DMS153 treated with DMSO at 0.1 percent for 48 hours (cell line): ENCODE measurements around the gene TBC1D9B.
"Not testable (repeated sequence)": the region's sequence is repeated elsewhere in the genome, so short reads cannot be mapped to it uniquely, and the experiment has no call there.

Experiments used
- DNase-seq: peaks from one replicate; lab custom pipeline; 2025; ENCODE audit not compliant: unreplicated experiment; lab: John Stamatoyannopoulos, UW

Gene TBC1D9B

DNA sequence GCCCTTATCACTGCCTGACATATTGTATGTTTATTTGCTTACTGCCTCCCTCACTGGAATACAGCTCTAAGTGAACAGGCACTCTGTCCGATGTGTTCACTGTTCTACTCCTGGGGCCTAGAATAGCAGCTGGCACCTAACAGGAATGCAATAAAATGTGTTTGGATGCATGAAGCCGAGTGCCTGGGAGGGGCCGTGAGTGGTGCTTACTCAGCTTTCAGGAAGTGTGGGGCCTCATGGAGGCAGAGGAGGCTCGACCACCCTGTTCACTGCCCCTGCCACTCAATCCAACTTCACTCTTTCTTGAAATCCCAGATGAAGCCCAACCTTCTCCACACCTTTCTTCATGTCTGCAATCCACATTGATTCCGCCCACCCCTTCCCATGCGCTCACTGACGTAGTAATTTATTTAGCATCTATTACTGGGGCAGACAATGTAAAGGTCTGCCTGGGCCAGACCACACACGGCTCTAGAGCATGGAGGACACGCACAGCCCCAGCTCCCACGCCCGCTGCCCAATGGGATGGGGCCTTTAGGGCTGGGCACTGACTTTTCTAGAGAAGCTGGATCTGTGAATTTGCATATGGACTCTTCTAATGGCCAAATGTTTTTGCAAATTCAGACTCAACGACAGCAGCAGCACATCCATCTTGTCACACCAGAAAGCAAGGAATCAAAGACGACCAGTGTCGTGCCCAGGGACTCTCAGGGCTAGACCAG lies 21.3 kb downstream of the TBC1D9B start:
- no peak for DNase-seq

DNA sequence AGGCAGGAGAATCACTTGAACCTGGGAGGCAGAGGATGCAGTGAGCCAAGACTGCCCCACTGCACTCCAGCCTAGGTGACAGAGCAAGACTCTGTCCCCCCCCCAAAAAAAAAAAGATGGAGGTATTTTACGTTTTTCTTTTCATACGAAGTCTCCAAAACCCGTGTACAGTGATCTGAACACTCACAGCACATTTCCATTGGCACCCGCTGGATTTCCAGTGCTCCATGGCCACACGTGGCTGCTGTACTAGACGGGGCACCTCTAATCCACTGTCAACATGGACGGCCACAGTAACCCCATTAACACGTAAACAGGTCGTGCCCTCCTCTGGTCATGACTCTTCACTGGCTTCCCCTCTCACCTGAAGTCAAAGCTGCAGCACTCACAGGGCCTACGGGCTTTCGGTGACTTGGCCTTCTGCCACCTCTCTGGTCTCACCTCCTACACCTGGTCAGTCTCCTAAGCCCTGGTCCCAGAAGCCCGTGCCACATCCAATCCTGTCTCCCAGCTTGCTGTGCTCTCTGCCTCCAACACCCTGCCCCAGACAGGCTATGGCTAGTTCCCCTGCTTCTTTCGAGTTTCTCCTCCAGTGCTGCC lies 22.1 kb downstream of the TBC1D9B start:
- DNase-seq = no peak

- DNase-seq = no peak
Observed at GRCh38 chr5:179883163-179883562, 24.5 kb downstream of the TBC1D9B start.

DNA sequence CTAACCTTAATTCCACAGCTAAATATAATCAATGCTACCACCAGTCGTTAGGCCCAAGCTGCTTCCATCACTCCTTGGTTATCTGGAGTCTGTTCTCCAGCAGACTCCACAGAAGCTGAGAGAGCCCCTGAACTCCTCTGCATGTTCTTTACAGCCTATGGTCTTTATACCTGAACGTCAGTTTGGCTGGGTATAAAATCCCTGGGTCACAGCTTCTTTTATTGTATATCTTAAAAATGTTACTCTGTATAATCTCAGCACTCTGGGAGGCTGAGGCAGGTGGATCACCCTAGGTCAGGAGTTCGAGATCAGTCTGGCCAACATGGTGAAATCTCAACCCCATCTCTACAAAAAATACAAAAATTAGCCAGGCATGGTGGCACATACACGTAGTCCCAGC lies 25.4 kb downstream of the TBC1D9B start:
- DNase-seq = no peak

GRCh38 chr5:179880848-179881590 lies 26.7 kb downstream of the TBC1D9B start:
- DNase-seq = no peak

DNA sequence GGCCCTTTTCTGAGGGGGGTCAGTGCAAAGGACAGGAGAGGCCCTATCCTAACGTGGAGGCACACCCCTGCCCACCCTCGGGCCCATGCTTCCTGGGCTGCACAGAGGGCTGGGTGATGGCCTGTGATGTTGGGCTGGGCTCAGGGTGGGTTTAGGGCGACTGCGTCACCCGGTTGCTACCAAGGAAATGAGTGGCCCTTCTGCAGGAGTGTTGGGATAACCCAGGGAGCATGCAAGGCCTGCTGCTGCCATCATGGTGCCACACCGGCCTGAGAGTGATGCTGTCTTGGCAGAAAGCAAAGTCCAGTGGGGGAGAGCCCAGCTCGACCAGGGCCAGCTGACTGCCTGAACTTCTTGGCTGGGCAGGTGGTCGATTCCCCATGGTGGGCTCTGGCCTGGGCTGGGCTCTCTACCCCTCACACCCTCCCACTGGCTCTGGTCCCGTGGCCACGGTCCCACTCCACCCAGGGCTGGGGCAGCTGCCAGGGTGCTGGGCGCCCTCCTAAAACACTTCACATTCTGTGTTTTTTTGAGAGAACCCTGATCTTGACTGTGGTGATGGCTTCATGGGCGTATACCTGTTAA lies 27.5 kb downstream of the TBC1D9B start:
- DNase-seq = no peak

GRCh38 chr5:179879690-179880010 lies 28.0 kb downstream of the TBC1D9B start:
- no peak for DNase-seq

DNA sequence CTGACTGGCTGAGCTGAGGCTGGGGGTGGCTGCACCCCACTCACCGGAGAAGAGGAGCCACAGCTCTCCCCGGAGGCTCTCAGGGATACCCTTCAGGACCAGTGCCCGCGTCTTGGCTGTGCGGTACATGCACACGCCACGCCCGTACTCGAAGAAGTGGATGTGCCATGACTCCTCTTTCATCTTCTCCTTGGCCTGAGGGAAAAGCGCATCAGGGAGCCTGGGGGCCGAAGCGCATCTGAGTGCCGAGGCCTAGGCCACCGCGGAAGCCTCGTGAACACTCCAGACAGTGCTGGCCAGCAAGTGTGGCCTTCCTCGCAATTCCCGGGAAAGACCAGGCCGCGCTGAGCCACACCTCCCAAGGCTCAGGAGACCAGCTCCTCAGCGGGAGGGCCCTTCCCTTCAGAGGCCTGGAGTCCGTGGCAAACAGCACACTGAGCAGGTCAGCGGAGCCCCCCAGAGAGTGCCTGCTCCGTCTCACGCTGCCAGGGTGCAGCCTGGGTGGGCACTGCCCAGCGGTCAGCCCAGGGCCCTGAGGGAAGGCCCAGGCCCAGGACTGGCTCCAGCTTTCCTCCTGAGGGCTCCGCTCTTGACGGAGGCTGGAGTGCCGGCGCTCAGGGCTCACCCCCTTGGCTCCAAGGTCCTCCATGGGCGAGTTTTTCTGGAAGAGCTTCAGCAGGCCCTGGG lies 28.6 kb downstream of the TBC1D9B start:
- no peak for DNase-seq

DNA sequence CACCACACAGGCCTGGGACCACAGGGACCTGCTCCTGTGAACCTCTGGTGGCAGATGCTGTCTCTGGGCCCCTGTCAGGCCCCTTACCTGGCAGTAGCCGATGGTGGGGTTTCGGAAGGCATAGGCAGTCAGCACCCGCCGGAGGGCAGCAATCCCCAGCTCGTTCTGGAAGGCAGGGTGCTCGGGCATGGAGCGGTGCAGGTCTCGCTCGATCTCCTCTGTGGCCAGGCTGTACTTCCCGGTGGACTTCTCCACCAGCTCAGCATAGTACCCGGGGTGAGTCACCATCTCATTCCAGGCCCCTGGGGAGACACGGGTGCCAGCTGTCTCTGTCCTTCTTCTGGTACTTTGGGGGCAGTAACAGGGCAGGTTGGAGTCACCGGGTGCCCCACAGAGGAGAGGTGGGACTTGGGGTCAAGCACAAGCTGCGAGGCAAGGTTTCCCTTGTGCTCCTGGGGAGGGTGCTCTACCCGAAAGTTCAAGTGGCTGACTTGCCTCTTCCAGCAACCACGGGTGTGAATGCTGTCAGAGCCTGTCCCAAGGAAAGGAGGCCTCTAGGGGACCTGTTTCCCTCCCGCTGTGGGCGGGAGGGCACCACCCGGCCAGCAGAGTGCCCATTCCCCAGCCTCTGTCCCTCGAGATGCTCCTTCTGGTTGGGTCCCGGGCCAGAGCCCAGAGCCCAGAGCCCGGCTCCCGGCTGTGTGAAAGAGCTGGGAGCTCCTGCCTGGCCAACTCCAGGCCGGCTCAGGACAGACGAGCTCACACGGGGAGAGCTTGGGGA lies 29.3 kb downstream of the TBC1D9B start:
- DNase-seq = no peak

DNA sequence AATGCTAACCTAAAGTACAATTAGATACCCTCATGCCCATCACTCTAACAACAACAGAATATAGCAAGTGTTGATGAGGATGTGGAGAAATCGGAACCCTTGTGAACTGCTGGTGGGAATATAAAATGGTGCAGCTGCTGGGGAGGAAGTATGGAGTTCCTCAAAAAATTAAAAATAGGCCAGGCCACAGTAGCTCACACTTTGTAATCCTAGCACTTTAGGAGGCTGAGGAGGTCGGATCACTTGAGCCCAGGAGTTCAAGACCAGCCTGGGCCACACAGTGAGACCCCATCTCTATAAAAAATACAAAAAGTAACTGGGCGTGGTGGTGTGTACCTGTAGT lies 31.1 kb downstream of the TBC1D9B start:
- DNase-seq = no peak

DNA sequence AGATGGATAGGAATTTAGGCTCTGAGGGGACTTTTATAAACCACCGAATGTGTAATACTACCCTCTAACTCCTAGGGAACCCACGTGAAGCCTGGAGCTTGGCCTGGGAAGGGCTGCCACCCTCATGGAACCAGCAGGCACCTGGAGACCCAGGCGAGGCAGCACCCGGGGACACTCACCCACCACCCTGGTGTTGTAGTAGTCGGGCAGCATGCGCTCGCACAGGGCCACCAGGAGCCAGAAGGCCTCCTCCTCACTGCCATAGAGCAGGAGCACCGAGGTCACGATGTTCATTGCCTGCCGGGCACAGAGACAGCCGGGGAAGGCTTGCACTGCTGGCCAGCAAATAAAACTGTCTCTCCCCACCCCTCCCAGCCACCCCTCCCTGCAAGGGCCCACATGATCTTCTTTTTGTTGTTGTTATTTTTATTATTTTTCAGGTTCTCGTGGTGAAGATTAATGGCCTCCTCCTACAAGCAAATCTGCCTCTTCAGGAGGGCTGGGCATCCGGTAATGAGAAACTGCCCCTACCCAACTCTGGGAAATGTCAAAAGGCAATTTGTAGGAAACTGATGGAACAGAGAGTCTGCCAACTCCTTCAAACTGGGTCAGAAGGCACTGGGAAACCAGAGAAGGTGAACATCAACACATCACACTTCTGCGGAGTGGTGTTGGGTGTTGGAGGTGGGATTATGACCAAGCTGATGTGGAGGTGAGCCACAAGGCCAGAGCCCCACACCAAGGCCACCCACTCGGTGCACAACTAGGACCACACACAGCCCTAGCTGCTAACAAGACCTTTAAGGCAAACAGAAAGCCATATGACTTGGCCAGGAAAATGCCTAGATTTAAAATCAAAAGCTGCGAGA lies 31.7 kb downstream of the TBC1D9B start:
- DNase-seq = no peak

GRCh38 chr5:179874536-179875292 lies 33.0 kb downstream of the TBC1D9B start:
- no peak for DNase-seq

DNA sequence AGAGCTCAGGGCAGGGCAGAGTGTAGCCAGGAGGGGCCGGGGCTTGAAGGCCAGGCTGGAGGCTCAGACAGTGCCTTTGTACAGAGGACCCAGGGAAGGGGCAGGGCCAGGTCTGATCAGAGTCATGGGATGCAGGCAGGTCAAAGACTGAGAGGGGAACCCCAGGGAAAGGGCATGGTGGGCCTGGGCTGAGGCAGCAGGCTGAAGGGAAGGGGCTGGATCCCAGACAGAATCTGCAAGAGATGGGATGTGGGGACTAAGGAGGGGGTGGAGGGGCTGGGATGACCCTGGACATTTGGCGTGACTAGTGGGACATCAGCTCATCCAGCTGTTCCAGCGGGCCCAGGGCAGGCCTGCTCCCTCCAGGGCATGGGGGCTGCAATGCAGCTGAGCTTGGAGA lies 33.6 kb downstream of the TBC1D9B start:
- no peak for DNase-seq

DNA sequence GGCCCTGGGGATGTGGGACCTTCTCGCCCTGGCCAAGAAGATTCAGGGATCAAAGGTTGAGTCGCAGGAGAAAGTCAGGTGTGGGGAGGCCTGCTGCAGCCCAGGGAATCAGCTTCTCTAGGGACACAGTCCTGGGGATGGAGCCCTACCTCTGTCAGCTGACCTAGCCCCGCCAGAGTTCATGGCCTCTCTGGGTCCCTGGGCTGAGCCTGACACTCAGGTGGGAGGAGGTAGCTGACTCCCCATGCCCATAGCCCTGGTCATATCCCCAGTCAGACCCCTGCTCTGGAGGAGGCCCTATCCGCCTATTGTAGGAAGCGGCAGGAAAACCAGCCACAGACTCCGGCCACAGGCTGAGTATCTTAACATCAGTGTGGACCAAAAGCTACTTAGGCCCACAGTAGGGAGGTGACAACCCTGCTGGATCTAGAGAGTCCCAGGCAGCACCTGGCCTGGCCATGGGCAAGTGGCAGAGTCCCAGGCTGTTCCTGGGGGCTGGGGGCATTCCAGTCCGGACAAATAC lies 34.0 kb downstream of the TBC1D9B start:
- DNase-seq = no peak

GRCh38 chr5:179872828-179873575 lies 34.7 kb downstream of the TBC1D9B start:
- no peak for DNase-seq

- no peak for DNase-seq
Observed at GRCh38 chr5:179872055-179872827, 35.5 kb downstream of the TBC1D9B start.

DNA sequence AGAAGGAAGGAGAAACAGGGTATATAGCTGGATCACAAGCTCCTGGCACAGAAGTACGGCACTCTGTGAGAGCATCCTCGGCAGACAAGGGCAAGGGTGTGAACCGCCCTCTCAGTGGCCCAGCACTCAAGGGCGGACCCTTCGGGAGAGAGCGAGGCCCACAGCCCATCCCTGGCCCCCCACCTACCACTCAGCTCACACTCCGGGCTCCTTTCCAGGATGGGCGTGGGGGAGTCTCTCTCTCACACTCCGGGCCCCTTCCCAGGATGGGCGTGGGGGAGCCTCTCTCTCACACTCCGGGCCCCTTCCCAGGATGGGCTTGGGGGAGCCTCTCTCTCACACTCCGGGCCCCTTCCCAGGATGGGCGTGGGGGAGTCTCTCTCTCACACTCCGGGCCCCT lies 36.2 kb downstream of the TBC1D9B start:
- not testable (repeated sequence) for DNase-seq
